HG02981 (cell line): ENCODE results near the gene GTPBP4.

Experiments used
- ATAC-seq: cut with Tn5 transposase; IDR thresholded peaks from one replicate; pipeline ENCODE4 v1.9.1; 2021; ENCODE audit warnings: mild to moderate bottlenecking, moderate library complexity; ENCODE audit not compliant: unreplicated experiment

GTPBP4 gene

DNA sequence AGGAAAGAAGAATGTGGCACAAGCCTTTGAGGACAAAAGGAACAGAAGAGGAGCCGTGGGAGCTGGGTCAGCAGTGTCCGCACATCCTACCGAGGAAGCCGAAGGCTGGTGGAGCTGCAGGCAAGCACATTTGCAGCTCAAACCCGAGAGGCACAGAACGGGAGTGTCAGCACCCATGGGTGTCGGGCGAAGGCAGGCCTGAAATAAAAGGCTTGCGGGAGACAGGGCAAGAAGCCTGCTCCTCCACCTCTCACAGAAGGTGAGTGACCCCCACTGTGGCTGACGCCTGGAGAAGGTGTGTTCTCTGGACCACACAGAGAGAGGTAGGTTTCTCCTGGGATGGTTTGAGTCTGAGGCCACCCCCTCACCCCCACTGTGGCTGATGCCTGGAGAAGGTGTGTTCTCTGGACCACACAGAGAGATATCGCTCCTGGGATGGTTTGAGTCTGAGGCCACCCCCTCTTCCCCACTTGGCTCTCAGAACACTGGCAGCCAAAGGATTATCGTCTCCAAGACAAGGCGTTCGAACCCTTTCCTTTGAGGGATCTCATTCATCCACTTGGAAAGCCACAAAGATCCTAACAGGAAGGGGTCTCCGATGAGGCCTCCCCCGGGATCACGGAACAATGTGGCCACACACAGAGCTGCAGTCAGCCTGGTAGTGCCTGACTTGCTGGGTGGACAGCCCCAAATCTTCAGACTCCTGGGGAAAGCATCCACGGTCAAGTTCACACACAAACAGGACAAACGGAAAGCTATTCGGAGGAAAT, 21.6 kb upstream of the GTPBP4 start:
- ATAC-seq: no peak

DNA sequence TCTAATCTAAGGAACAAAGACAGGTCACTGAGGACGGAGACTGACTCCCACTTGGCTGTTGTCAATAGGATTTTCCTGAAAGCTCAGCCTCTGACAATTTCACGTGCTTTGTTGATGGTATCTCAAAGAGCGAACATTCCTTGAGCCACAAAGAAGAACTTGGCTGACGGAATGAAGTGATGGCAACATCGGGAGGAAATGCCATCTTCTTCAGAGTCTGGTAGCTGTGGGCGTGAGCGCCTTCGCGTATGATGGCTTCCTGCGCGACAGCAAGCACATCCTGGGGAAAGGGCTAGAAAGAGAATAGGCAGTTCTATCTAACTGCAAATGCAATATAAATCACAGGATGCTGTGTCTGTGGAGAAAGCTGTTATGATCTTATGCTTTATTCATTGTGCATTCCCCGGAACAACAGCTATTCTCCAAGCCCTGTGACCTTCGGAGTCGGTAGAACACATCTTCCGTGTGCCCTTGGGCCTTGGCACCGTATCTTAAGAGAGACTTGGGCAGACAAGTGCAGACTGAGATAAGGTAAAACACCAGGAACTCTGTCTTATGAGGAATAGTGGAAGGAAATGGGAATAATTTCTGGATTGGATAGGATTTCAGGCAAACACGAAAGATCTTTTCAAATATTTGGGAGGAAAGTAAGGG, 19.6 kb upstream of the GTPBP4 start:
- no peak for ATAC-seq

DNA sequence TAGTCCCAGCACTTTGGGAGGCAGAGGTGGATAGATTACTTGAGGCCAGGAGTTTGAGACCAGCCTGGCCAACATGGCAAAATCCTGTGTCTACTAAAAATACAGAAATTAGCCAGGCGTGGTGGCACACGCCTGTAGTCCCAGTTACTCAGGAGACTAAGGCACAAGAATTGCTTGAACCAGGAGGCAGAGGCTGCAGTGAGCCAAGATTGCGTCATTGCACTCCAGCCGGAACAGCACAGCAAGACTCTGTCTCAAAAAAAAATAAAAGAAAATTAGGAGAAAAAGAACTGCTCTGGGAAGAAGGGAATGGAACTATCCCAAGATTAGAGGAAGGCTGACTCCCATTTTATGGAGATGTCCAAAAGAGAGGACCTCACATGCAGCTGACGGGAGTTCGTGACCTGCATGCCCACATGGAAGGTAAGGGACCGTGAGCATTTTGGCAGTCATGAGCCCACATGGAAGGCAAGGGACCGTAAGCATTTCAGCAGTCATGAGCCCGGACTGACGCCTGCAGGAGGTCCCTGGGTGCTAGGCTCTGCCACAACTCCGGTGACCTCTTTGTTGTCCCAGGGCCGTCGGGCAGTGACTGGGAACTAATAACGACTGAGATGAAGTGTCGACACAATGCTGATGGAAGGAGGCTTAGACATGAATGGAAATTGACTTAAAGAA, 18.6 kb upstream of the GTPBP4 start:
- ATAC-seq: no peak

DNA sequence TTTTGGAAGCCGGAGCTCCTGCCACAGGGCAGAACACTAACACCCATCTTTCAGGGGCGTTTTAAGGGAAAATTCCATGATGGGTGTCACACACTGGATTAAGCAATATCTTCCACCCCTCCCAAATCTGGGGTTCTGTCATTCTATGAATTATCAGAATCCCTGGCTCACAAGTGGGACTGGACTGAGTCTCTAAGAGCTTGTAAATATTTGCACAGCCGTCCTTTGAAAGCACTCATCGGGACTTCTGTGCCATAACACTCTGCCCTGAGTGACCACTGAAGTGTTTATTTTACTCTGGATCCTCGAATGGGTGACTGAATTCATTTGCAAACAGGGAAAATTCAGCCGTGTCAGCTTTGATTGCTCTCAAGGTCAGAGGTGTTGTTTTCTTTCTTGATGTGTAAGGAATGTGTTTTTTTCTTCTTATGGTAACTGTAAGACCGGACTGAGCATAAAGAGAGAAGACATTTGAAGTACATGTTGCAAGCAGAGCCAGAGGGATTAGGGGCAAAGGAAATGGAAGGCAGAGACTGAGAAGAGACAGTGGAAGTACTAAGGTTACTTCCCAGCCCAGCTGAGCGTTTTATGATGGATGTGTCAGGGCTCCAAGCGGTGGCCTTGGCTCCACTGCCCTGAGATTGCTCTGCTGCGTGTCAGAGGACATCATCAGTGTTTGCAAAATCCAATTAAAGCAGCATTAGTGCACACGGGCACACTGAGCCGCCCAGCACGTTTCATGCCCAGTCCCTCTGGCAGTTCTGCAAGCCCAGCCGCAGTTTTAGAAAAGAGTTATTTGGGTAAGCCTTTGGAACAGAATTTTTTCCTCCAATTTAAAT, 17.7 kb upstream of the GTPBP4 start:
- ATAC-seq: no peak

DNA sequence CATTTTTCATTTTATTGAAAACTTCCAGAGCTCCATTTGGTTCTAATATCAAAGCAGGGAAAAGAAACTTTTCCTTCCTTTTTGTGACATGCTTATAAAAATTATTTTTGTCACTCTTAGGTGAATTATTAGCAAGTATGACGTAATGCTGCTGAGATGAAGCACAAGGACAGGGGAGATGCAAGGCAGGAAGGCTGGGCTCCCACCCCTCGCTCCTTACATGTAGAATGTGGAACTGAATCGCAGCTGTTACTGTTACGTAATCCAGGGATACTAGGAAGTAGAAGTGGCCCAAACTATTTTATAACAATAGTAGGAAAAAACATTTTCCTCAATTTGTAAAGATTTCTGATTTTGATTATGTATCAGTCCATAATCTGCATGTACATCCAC, 17.1 kb upstream of the GTPBP4 start:
- no peak for ATAC-seq

- no peak for ATAC-seq
Observed at GRCh38 chr10:971613-972012, 16.6 kb upstream of the GTPBP4 start.

DNA sequence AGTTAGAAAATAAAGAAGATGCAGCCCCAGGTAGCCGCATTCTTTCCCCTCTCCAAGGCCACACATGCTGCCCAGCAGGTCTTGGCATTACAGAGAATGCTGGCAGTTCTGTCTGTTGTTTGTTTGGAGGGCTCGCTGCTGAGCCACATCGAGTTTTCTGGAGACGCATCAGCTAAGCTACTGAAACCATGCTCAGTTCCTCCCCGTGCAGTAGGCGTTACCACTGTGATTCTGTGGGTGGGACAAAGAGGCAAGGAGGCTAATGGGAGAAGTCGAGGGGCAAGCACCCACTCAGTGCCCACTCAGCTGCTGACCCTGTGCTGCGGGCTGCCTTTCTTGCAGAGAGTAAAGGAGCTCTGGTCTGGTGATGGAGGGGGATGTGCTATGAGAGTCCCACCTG, 15.5 kb upstream of the GTPBP4 start:
- ATAC-seq: no peak

DNA sequence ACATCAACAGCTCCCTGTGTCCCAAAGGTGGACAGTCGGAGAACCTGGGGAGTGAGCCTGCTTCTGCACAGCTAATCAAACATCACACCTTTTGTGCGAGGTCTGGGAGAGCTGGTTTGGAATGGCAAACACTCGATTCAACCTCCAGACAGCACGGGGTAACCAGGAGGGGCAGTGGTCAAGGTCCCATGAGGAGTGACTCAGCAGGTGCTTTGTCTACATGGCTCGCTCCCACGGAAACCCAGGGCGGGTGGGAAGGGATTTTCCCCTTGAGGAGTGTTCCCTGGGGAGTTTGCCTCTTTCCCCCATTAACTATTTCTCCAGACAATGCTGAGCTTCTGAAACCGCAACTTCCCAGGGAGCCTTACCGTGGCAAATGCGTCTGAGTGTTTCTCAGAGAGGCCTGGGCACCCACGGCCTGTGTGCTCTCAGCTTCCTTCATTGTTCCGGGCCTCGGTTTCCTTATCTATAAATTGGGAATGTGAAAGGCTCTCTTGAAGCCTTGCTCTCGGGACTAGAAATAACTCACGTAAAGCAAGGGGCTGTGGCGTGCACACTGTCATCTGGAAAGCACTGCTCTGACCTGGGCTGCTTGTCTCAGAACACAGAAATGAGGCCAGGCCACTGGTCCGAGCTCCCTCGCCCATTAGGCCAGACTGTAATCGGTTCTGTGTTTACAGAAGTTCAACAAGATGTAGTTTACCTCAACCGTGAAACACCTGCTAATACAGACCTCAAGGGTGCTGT, 14.0 kb upstream of the GTPBP4 start:
- peak; percentile 52 for ATAC-seq

- no peak for ATAC-seq
Observed at GRCh38 chr10:974785-975074, 13.5 kb upstream of the GTPBP4 start.

DNA sequence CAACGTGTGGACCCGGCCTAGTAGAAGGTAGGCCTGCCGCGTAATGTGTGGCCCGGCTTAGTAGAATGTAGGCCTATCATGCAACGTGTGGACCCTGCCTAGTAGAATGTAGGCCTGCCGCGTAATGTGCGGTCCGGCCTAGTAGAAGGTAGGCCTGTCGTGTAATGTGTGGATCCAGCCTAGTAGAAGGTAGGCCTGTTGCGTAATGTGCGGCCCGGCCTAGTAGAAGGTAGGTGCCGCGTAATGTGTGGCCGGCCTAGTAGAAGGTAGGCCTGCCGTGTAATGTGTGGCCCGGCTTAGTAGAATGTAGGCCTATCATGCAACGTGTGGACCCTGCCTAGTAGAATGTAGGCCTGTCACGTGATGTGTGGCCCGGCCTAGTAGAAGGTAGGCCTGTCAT, 11.9 kb upstream of the GTPBP4 start:
- no peak for ATAC-seq

GRCh38 chr10:978826-979421, 9.3 kb upstream of the GTPBP4 start:
- no peak for ATAC-seq

GRCh38 chr10:980468-981093, 7.7 kb upstream of the GTPBP4 start:
- ATAC-seq: no peak

- ATAC-seq: no peak
Observed at GRCh38 chr10:983401-983800, 4.8 kb upstream of the GTPBP4 start.

- ATAC-seq: no peak
Observed at GRCh38 chr10:983971-984655, 4.1 kb upstream of the GTPBP4 start.

- ATAC-seq: no peak
Observed at GRCh38 chr10:985361-985760, 2.9 kb upstream of the GTPBP4 start.

DNA sequence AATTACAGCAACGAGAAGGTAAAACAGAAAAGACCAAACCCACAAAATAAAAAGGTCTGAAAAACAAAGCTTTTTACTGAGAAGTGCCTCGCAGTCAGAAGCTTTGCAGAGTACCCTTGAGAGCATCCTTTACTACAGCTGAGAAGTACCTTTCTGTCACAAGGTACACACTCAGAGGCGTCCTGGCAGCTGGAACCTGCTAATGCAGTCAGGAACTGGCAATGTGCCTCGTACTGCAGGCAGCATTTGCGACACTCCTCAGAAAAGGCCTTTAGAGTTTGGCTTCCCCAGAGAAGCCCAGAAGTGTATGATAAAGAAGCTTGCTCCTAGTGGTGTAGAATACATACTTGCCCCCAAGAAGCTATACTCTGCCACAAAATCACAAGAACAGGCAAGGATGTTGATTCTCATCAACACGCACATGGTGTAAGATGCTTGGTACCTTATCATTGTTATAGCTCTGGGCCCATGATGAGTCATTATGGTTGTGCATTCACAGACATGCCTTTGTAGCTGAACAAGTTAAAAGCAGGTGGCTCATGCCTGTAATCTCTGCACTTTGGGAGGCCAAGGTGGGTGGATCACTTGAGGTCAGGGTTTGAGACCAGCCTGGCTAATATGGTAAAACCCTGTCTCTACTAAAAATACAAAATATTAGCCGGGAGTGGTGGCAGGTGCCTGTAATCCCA, 2.0 kb upstream of the GTPBP4 start:
- ATAC-seq: no peak

- no peak for ATAC-seq
Observed at GRCh38 chr10:986881-987619, 1.2 kb upstream of the GTPBP4 start.

DNA sequence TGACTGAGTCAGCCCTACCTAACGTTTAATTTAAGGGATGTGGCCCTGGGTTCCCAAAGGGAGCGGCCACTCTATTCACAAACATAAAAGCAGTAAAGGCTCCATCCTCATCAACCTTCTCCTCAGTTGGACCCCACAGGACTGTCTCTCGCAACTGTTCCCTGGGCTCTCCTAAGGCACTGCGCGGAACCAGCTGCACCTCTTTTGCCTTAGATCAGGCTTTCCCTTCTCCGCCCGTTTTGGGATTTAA, 689 bp upstream of the GTPBP4 start:
- ATAC-seq: no peak
